SK-N-SH (cell line): ENCODE results near the gene AOC1. TPM values are rescaled to one million over a fixed set of nuclear protein-coding genes. Genes with fewer than 3 reads are reported as not detected.
"Not testable (repeated sequence)": the region's sequence is repeated elsewhere in the genome, so short reads cannot be mapped to it uniquely, and the experiment has no call there.

Experiments
- CTCF ChIA-PET: fragments of 300-600, 350-600 bp; formaldehyde crosslinking; extraction: SDS; loops from one replicate; lab custom pipeline; 2021; lab: Yijun Ruan, JAX
- POLR2A ChIA-PET: fragments of 350-600 bp; sonication (Branson Sonifier 250); formaldehyde crosslinking; extraction: SDS; loops from one replicate; lab custom pipeline; 2020; ENCODE audit warnings: antibody characterized with exemption, inconsistent platforms; lab: Yijun Ruan, JAX
- DNase-seq: peaks from one replicate; pipeline ENCODE4 v3.0.0; 2012
- H2AFZ ChIP-seq: fragments of 200-600 bp; sonication (generic); 2 replicates; pipeline ENCODE4 v1.8.1; 2016; ENCODE audit warnings: antibody characterized with exemption, mild to moderate bottlenecking, low read depth
- H3F3A ChIP-seq: fragments of 200-600 bp; sonication (generic); replicated peaks from 2 replicates; pipeline ENCODE3; 2016; ENCODE audit warnings: antibody characterized with exemption, mild to moderate bottlenecking; ENCODE audit not compliant: insufficient read depth
- H3K27ac ChIP-seq, 2 experiments: fragments of 200-500 bp in 1 of 2; fragments of 200-600 bp in 1 of 2; sonication (Bioruptor generic) in 1 of 2; sonication (generic), shearing (Covaris generic) in 1 of 2; 2 replicates each; pipeline versions ENCODE4 v1.5.1 to v1.6.1; 2014 to 2016; ENCODE audit warnings: low read depth in 2 of 2, inconsistent platforms in 1 of 2, low read length in 1 of 2, mild to moderate bottlenecking in 1 of 2, mixed read lengths in 1 of 2
- H3K27me3 ChIP-seq: fragments of 200-600 bp; sonication (generic), shearing (Covaris generic); 2 replicates; pipeline ENCODE4 v1.6.1; 2016; ENCODE audit warnings: mixed run types; ENCODE audit not compliant: insufficient read depth
- H3K36me3 ChIP-seq, 2 experiments: fragments of 200-500 bp in 1 of 2; fragments of 200-600 bp in 1 of 2; sonication (Bioruptor generic) in 1 of 2; sonication (generic) in 1 of 2; replicated peaks in 1 of 2; 2 replicates each; pipeline versions ENCODE3 to v1.5.1; 2014 to 2016; ENCODE audit warnings: low read length in 1 of 2, mild to moderate bottlenecking in 1 of 2; ENCODE audit not compliant: insufficient read depth in 2 of 2, control insufficient read depth in 1 of 2
- H3K4me1 ChIP-seq, 2 experiments: fragments of 200-500 bp in 1 of 2; fragments of 200-600 bp in 1 of 2; sonication (Bioruptor generic) in 1 of 2; sonication (generic), shearing (Covaris generic) in 1 of 2; 2 replicates each; pipeline versions ENCODE4 v1.5.1 to v1.6.1; 2014 to 2016; ENCODE audit warnings: low read depth in 1 of 2, low read length in 1 of 2, mixed run types in 1 of 2; ENCODE audit not compliant: insufficient read depth in 2 of 2, control insufficient read depth in 1 of 2
- H3K4me2 ChIP-seq: fragments of 200-600 bp; sonication (generic), shearing (Covaris generic); 2 replicates; pipeline ENCODE4 v1.6.1; 2017; ENCODE audit warnings: mixed run types
- H3K4me3 ChIP-seq, 2 experiments: fragments of 200-500 bp in 1 of 2; fragments of 200-600 bp in 1 of 2; sonication (Bioruptor generic) in 1 of 2; sonication (generic), shearing (Covaris generic) in 1 of 2; 2 replicates each; pipeline versions ENCODE4 v1.5.1 to v1.8.1; 2014 to 2016; ENCODE audit warnings: low read depth in 2 of 2, inconsistent platforms in 1 of 2, low read length in 1 of 2, mild to moderate bottlenecking in 1 of 2, mixed read lengths in 1 of 2, moderate library complexity in 1 of 2
- H3K79me2 ChIP-seq: fragments of 200-600 bp; sonication (generic); 2 replicates; pipeline ENCODE4 v1.8.1; 2017; ENCODE audit warnings: mild to moderate bottlenecking; ENCODE audit not compliant: insufficient read depth
- H3K9ac ChIP-seq: fragments of 200-600 bp; sonication (generic); 2 replicates; pipeline ENCODE4 v1.6.1; 2017; ENCODE audit warnings: mixed run types
- H3K9me2 ChIP-seq: fragments of 200-600 bp; sonication (generic); 2 replicates; pipeline ENCODE4 v1.6.1; 2017; ENCODE audit warnings: mixed run types
- H3K9me3 ChIP-seq: fragments of 200-600 bp; sonication (generic); 2 replicates; pipeline ENCODE4 v1.6.1; 2017; ENCODE audit warnings: mixed run types, mild to moderate bottlenecking, moderate library complexity
- H4K20me1 ChIP-seq: fragments of 200-600 bp; sonication (generic); 2 replicates; pipeline ENCODE4 v1.6.1; 2017; ENCODE audit warnings: mild to moderate bottlenecking, mixed run types; ENCODE audit not compliant: insufficient read depth
- EP300 ChIP-seq, 2 experiments: IDR thresholded peaks; 2 replicates each; pipeline versions ENCODE4 v1.4.0 to v1.6.1; 2012; ENCODE audit warnings: borderline replicate concordance in 1 of 2, low read depth in 1 of 2, low read length in 1 of 2
- GABPA ChIP-seq: IDR thresholded peaks from 2 replicates; pipeline ENCODE4 v1.4.0; 2012; ENCODE audit warnings: low read depth, mild to moderate bottlenecking
- TEAD4 ChIP-seq: IDR thresholded peaks from 2 replicates; pipeline ENCODE4 v1.4.0; 2012; ENCODE audit warnings: mild to moderate bottlenecking, borderline replicate concordance; ENCODE audit not compliant: insufficient read depth
- WGBS: methylation state at CpG from one replicate; pipeline ENCODE4 v1.1.6; 2017; ENCODE audit warnings: low lambda C conversion rate; 5-methylcytosine and 5-hydroxymethylcytosine counted together
- polyA plus RNA-seq, 3 experiments: library from polyadenylated mRNA; depleted of rRNA; stranded (reverse); fragments of >200 nt; gene quantifications; 2 replicates each; pipeline ENCODE4 v1.2.3, GENCODE V29; 2012

Gene AOC1
- polyA plus RNA-seq, 1 of the 3 experiments (the other 2 are of a cell fraction): not detected

GRCh38 chr7:150908173-150908572 is 55.9 kb downstream of the AOC1 start:
- Histone ChIP-seq H3K4me3 (no peak overlapping the region), H3K79me2 (no peaks in the 10 kb centered on the region), H3F3A (peaks cover 6% of the 10 kb centered on the region), H2AFZ (no peak overlapping the region), H3K27ac (no peak overlapping the region), H4K20me1 (no peaks in the 10 kb centered on the region), H3K4me2 (no peak overlapping the region), H3K9me3 (no peaks in the 10 kb centered on the region), H3K9me2 (no peaks in the 10 kb centered on the region), H3K4me1 (peaks cover 0 to 11% of the 10 kb centered on the region in 2 experiments; a peak in 3 of 4 replicates), H3K36me3 (no peaks in the 10 kb centered on the region), H3K9ac (no peak overlapping the region), H3K27me3 (peaks cover 1% of the 10 kb centered on the region)
- TF ChIP-seq EP300 (IDR thresholded peaks at IDR 0.05; ENCODE audit: borderline replicate concordance in 1 of 2, low read depth in 1 of 2, low read length in 1 of 2): no peak
- 19% methylated on average over 2 of the region's 2 CpGs for WGBS
- DNase-seq: no peak
- CTCF ChIA-PET: interaction anchor here (1.2 to 13.8 kb wide), 5 partner anchors 10 to 129 kb away, joined by 3 to 280 read pairs (median 5); no protein-coding TSS in a partner anchor
- POLR2A ChIA-PET: no interaction called here

GRCh38 chr7:150909200-150909995 is 57.1 kb downstream of the AOC1 start:
- H3K4me1 ChIP-seq: peaks cover 0 to under 1% of the 10 kb centered on the region in 2 experiments; a peak in 1 of 4 replicates
- 66% methylated on average over 8 of the region's 8 CpGs for WGBS
- ChIA-PET CTCF (interaction anchor here (0.9 to 13.8 kb wide), 7 partner anchors 9 to 79 kb away, joined by 3 to 280 read pairs (median 5); no protein-coding TSS in a partner anchor), POLR2A (no interaction called here)
- H3K9me3 ChIP-seq: no peaks in the 10 kb centered on the region
- H3K9ac ChIP-seq: no peak overlapping the region
- H3K4me3 ChIP-seq: no peak overlapping the region
- peak; percentile 21 for DNase-seq
- H3K27me3 ChIP-seq: peaks cover 14% of the 10 kb centered on the region
- no peaks in the 10 kb centered on the region for H4K20me1 ChIP-seq
- H3K9me2 ChIP-seq: no peaks in the 10 kb centered on the region
- no peaks in the 10 kb centered on the region for H3K79me2 ChIP-seq
- H3F3A ChIP-seq: no peaks in the 10 kb centered on the region
- H3K27ac ChIP-seq: no peak overlapping the region
- H2AFZ ChIP-seq: no peak overlapping the region
- TF ChIP-seq TEAD4 (no peak), GABPA (no peak)
- no peaks in the 10 kb centered on the region for H3K36me3 ChIP-seq
- no peak overlapping the region for H3K4me2 ChIP-seq

- H3K9me3 ChIP-seq, H3K4me1 ChIP-seq, H3F3A ChIP-seq, H3K4me2 ChIP-seq, H3K9me2 ChIP-seq, H4K20me1 ChIP-seq, DNase-seq, H3K36me3 ChIP-seq, H3K79me2 ChIP-seq, H2AFZ ChIP-seq, H3K9ac ChIP-seq, H3K27ac ChIP-seq, H3K4me3 ChIP-seq: not testable (repeated sequence)
- CTCF ChIA-PET: interaction anchor here (1.0 to 6.8 kb wide), 4 partner anchors 10 to 76 kb away, joined by 3 to 70 read pairs (median 14); no protein-coding TSS in a partner anchor
- POLR2A ChIA-PET: interaction anchor here (0.9 kb wide), 1 partner anchor 10 kb away, joined by 3 read pairs; no protein-coding TSS in a partner anchor
- H3K27me3 ChIP-seq: peaks cover 22% of the 10 kb centered on the region
- WGBS: 79% methylated on average over 8 of the region's 8 CpGs
These were observed 58.1 kb downstream of the AOC1 start for GRCh38 chr7:150910305-150910995.
